ENCODE data around the gene DNAJB2.

DNA sequence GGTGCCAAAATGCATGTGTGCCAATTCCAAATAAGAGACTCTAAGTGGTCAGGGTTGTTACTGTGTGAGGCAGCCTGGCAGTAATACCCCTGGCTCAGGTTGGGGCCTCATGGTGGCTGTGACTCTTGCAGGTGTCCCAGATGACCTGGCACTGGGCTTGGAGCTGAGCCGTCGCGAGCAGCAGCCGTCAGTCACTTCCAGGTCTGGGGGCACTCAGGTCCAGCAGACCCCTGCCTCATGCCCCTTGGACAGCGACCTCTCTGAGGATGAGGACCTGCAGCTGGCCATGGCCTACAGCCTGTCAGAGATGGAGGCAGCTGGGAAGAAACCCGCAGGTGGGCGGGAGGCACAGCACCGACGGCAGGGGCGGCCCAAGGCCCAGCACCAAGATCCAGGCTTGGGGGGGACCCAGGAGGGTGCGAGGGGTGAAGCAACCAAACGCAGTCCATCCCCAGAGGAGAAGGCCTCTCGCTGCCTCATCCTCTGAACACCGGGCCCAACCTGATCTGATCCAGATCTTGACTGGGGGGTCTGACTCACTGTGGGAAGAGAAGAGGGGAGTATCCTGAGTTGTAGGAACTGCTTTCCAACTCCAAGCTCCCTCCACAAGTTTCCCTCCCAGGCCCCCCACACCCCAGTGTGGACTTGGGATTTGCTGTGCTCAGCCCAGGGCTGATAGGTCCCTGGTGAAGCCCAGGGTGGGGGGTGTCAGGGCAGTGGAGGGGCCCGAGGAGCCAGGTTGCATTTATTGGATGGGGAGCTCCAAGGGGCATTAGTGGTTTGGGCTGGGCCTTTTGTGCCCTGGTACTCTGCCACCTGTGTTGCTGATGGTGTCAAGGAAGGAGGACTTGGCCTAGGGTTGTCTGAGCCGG is 5.6 kb downstream of the DNAJB2 start:
- TF ChIP-seq, protein P1, sequence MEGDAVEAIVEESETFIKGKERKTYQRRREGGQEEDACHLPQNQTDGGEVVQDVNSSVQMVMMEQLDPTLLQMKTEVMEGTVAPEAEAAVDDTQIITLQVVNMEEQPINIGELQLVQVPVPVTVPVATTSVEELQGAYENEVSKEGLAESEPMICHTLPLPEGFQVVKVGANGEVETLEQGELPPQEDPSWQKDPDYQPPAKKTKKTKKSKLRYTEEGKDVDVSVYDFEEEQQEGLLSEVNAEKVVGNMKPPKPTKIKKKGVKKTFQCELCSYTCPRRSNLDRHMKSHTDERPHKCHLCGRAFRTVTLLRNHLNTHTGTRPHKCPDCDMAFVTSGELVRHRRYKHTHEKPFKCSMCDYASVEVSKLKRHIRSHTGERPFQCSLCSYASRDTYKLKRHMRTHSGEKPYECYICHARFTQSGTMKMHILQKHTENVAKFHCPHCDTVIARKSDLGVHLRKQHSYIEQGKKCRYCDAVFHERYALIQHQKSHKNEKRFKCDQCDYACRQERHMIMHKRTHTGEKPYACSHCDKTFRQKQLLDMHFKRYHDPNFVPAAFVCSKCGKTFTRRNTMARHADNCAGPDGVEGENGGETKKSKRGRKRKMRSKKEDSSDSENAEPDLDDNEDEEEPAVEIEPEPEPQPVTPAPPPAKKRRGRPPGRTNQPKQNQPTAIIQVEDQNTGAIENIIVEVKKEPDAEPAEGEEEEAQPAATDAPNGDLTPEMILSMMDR (conservative IDR thresholded peaks at IDR 0.05), result no peak
- TF ChIP-seq ZFX (IDR thresholded peaks at IDR 0.05), result no peak

Data from C4-2B (cell line).